Measurements from ENCODE around the gene ELP2. TPM values are rescaled to one million over a fixed set of nuclear protein-coding genes. Genes with fewer than 3 reads are reported as not detected.

The ELP2 gene
- total and polyA plus RNA-seq, 4 donors, result 31.4 to 257 (median 56.9) TPM

DNA sequence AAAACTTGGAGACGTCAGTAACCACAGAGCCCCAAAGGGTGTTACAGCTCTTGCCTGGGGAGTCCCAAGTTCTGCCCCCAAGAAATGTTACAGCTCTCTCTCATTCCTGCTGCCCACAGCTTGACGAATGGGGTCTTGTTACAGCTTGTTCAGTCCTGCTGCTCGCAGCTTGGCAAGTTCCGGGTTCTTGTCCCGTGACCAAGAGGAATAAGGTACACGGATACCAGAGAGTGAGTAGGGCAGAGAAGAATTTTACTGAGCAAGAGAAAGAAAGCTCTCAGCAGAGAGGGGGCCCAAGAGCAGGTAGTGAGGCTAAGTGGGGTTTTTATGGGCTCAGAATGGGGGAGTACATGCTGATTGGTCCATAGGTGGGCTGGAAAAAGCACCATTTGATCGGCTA, 27.8 kb upstream of the ELP2 start:
- no peaks in the 10 kb centered on the region for H3K36me3 ChIP-seq (ENCODE audit: control insufficient read depth in 4 of 4, insufficient read depth in 4 of 4, low read length in 4 of 4)
- TF ChIP-seq CTCF (IDR thresholded peaks at IDR 0.05; ENCODE audit: control extremely low read depth, extremely low read depth), result no peak
- H3K9ac ChIP-seq (ENCODE audit: insufficient read depth in 1 of 2, low read length in 2 of 2), result no peak overlapping the region
- no peaks in the 10 kb centered on the region for H3K27me3 ChIP-seq (ENCODE audit: control insufficient read depth in 3 of 3, insufficient read depth in 3 of 3, low read length in 2 of 3)
- H3K4me3 ChIP-seq, result no peak overlapping the region
- H3K27ac ChIP-seq (ENCODE audit: low read depth in 1 of 2, low read length in 1 of 2), result no peak overlapping the region
- ATAC-seq (ENCODE audit: insufficient read depth, low FRiP score), result no peak
- WGBS, 2 donors, result 94 to 95% methylated on average over 7 of the region's 7 CpGs
- peaks cover 0 to 8% (median 0%) of the 10 kb centered on the region in 4 donors for H3K9me3 ChIP-seq (ENCODE audit: control insufficient read depth in 4 of 4, insufficient read depth in 3 of 4, low read length in 3 of 4)
- DNase-seq, result no peak
- no peaks in the 10 kb centered on the region for H3K4me1 ChIP-seq (ENCODE audit: control insufficient read depth in 5 of 5, insufficient read depth in 5 of 5, low read length in 5 of 5)

DNA sequence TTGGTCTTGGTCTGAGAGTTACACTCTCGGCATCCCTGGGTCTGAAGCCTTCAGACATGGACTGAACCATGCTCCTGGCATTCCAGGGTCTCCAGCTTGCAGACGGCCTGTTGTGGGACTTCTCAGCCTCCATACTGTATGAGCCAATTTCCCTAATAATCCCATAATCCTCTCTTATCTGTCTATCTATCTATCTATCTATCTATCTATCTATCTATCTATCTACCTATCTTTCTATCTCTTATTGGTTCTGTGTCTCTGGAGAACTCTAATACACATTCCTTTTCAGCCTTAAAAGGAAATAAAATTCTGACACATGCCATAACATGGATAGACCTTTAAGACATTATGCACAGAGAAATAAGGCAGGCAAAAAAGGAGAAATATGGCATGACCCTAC, 24.9 kb upstream of the ELP2 start:
- no peak overlapping the region for H3K27ac ChIP-seq (ENCODE audit: low read depth in 1 of 2, low read length in 1 of 2)
- no peaks in the 10 kb centered on the region for H3K27me3 ChIP-seq (ENCODE audit: control insufficient read depth in 3 of 3, insufficient read depth in 3 of 3, low read length in 2 of 3)

GRCh38 chr18:36107477-36107876, 22.2 kb upstream of the ELP2 start:
- ATAC-seq (ENCODE audit: insufficient read depth, low FRiP score), result no peak

More for the DNA sequence above, 24.9 kb upstream of the ELP2 start:
- ATAC-seq (ENCODE audit: insufficient read depth, low FRiP score), result no peak
- no peaks in the 10 kb centered on the region for H3K36me3 ChIP-seq (ENCODE audit: control insufficient read depth in 4 of 4, insufficient read depth in 4 of 4, low read length in 4 of 4)
- no peak for TF ChIP-seq CTCF (IDR thresholded peaks at IDR 0.05; ENCODE audit: control extremely low read depth, extremely low read depth)
- DNase-seq, result no peak
- peaks cover 0 to 8% (median 0%) of the 10 kb centered on the region in 4 donors for H3K9me3 ChIP-seq (ENCODE audit: control insufficient read depth in 4 of 4, insufficient read depth in 3 of 4, low read length in 3 of 4)
- whole genome bisulfite sequencing, 2 donors, result 88 to 93% methylated on average over 2 of the region's 2 CpGs
- H3K9ac ChIP-seq (ENCODE audit: insufficient read depth in 1 of 2, low read length in 2 of 2), result no peak overlapping the region
- no peaks in the 10 kb centered on the region for H3K4me1 ChIP-seq (ENCODE audit: control insufficient read depth in 5 of 5, insufficient read depth in 5 of 5, low read length in 5 of 5)
- no peak overlapping the region for H3K4me3 ChIP-seq

More at GRCh38 chr18:36107477-36107876, 22.2 kb upstream of the ELP2 start:
- no peak for DNase-seq
- Histone ChIP-seq H3K27me3 (ENCODE audit: control insufficient read depth in 3 of 3, insufficient read depth in 3 of 3, low read length in 2 of 3) (no peaks in the 10 kb centered on the region), H3K9me3 (ENCODE audit: control insufficient read depth in 4 of 4, insufficient read depth in 3 of 4, low read length in 3 of 4) (no peaks in the 10 kb centered on the region), H3K27ac (ENCODE audit: low read depth in 1 of 2, low read length in 1 of 2) (no peak overlapping the region), H3K4me1 (ENCODE audit: control insufficient read depth in 5 of 5, insufficient read depth in 5 of 5, low read length in 5 of 5) (no peaks in the 10 kb centered on the region), H3K9ac (ENCODE audit: insufficient read depth in 1 of 2, low read length in 2 of 2) (no peak overlapping the region), H3K4me3 (no peak overlapping the region), H3K36me3 (ENCODE audit: control insufficient read depth in 4 of 4, insufficient read depth in 4 of 4, low read length in 4 of 4) (peaks cover 4 to 13% (median 8%) of the 10 kb centered on the region in 4 donors)
- no peak for TF ChIP-seq CTCF (IDR thresholded peaks at IDR 0.05; ENCODE audit: control extremely low read depth, extremely low read depth)

All from lung (tissue), 12 donors.